ENCODE measurements around the gene DNAI2.

DNA sequence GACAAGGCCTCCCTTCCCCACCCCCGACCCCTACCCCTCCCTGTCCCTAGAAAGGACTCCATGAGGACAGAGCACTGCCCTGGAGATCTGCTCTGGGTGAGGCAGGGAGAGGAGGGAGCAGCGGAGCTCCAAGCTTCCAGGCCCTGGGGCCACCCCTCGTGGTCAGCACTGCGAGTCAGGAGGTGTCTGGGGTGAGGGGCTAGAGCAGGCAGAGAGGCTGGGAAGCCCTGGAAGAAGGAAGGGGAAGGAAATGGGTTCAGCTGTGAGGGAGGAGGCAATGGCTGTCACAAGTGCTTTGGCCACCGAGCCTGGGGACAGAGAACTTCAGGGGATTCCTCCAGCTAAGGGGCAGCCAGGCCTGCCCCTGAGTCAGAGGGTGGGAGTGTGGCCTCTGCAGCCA is 28.2 kb upstream of the DNAI2 start:
- TF ChIP-seq POLR2A (IDR thresholded peaks at IDR 0.05) = no peak
- TF ChIP-seq, protein P1, sequence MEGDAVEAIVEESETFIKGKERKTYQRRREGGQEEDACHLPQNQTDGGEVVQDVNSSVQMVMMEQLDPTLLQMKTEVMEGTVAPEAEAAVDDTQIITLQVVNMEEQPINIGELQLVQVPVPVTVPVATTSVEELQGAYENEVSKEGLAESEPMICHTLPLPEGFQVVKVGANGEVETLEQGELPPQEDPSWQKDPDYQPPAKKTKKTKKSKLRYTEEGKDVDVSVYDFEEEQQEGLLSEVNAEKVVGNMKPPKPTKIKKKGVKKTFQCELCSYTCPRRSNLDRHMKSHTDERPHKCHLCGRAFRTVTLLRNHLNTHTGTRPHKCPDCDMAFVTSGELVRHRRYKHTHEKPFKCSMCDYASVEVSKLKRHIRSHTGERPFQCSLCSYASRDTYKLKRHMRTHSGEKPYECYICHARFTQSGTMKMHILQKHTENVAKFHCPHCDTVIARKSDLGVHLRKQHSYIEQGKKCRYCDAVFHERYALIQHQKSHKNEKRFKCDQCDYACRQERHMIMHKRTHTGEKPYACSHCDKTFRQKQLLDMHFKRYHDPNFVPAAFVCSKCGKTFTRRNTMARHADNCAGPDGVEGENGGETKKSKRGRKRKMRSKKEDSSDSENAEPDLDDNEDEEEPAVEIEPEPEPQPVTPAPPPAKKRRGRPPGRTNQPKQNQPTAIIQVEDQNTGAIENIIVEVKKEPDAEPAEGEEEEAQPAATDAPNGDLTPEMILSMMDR (IDR thresholded peaks at IDR 0.05 in 4 of 5, conservative IDR thresholded peaks at IDR 0.05 in 1 of 5) = no peak
